ENCODE measurements around the gene ATP8B1.
"Not testable (repeated sequence)": the region's sequence is repeated elsewhere in the genome, so short reads cannot be mapped to it uniquely, and the experiment has no call there.

ATP8B1 gene

DNA sequence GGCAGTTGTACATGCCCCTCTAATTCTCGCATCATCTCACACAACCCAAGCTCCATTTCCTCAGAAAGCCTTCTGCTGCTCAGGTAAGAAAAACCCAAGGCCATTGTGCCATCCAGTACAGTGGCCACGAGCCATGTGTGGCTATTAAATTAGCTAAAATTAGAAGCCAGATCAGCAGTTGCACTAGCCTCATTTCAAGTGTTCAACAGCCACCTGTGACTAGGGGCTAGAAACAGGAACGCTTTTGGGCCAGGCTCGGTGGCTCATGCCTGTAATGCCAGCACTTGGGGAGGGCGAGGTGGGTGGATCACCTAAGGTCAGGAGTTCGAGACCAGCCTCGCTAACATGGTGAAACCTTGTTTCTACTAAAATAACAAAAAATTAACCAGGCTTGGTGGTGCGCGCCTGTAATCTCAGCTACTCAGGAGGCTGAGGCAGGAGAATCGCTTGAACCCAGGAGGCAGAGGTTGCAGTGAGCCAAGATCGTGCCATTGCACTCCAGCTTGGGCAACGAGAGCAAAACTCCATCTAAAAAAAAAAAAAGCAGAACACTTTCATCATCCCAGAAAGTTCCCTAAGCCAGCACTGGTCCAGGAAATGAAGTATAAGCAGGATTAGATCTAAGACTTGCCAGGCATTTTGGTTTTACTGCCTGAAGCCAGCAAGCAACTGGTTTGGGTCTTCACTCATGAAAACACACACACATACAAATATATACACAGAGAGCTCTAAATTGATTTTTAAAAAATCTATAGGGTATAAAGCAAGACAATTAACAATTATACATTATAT, 35.7 kb downstream of the ATP8B1 start:
- DNase-seq (ENCODE audit: low read depth, low spot score), result no peak

GRCh38 chr18:57764995-57765394, 38.1 kb downstream of the ATP8B1 start:
- DNase-seq (ENCODE audit: low read depth, low spot score), result no peak

DNA sequence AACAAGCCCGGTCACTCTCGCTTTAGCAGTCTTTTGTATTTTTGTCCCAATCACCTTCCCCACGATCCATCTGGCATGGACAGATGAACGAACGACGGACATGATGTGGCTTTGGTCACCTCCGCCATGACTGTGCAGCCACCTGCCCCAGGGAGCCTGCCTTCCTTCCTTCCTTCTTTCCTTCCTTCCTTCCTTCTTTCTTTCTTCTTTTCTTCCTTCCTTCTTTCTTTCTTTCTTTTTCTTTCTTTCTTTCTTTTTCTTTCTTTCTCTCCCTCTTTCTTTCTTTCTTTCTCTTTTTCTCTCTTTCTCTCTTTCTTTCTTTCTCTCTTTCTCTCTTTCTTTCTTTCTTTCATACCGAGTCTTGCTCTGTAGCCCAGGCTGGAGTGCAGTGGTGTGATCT, 39.0 kb downstream of the ATP8B1 start:
- DNase-seq (ENCODE audit: low read depth, low spot score), result no peak

DNA sequence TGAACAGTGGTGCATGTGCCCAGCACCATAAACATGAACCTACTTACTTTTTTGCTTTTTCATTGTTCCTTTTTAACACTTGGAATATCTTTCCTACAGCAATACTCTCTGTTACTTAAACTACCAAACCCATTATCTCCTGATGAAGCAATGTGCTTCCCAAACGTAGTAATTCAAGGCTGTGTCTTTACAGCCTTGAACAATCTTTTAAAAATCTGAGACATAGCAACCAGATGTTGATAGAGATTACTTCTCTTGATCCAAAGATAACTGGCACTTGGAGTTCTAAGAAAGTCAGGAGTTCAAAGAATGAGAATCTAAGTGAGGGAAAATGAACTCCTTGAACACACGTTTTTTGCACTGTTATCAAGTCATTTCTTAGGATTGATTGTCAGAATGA, 40.4 kb downstream of the ATP8B1 start:
- no peak for DNase-seq (ENCODE audit: low read depth, low spot score)

GRCh38 chr18:57759650-57760049, 43.5 kb downstream of the ATP8B1 start:
- DNase-seq (ENCODE audit: low read depth, low spot score), result no peak

DNA sequence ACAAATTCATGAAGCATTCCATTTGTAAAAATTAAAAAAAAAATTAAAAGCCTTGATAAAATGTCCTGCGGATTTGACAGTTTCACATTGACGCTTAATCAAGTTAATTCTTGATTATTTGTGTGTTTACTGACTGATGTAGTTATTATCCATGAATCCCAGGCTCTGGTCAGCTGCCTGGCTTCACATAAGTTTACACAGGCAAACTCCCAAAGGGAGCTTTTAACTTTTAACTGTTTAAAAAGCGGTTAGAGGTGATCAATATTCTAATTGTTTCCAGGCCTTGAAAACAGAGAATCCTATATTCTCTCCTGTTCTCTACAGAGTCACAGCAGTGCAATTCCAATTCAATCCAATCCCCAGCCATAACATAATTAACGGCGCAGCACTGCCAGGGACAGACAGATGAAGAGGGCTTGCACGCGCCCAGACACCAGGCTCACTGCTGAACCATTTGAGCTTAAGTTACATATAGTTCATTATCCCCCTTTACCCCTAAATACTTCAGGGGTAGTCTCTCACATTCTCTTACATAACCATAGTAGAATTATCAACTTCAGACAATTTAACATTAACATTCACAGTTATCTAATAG, 47.5 kb downstream of the ATP8B1 start:
- DNase-seq (ENCODE audit: low read depth, low spot score), result no peak

DNA sequence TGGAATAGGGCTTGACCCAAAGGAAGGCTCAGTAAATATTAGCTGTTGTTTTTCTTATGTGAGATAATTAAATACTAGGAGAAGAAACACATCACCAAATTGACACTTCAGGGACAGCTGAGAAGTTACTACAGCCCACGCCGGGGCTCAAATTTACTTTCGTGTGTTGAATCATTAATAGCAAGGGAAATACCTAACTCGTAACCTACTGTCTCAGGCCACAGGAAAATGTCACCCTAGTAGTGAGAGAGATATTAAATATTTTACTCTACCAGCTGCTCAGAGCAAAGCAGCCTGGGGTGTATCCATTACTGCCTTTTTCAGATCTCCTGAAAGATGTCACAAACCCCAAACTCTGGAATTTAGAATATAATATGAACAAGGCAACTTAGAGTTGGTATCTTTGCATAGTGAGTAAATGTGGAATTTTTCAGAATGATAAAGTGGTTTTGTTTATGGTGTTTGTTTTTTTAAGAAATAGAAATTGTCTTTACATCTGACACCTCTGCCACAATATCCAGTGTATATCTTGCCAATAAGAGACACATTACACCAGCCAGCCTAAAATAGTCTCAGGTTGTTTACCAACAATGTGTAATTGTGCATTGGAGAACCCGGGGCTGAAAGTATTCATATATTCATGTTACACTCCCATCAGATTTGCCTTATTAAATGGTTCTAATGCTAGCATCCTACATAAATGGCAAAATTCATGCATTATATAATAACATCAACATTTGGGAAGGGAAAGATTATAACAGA, 48.4 kb downstream of the ATP8B1 start:
- no peak for DNase-seq (ENCODE audit: low read depth, low spot score)

- DNase-seq (ENCODE audit: low read depth, low spot score), result no peak
These were observed 50.1 kb downstream of the ATP8B1 start for GRCh38 chr18:57753063-57753462.

GRCh38 chr18:57749604-57749970, 53.5 kb downstream of the ATP8B1 start:
- no peak for DNase-seq (ENCODE audit: low read depth, low spot score)

DNA sequence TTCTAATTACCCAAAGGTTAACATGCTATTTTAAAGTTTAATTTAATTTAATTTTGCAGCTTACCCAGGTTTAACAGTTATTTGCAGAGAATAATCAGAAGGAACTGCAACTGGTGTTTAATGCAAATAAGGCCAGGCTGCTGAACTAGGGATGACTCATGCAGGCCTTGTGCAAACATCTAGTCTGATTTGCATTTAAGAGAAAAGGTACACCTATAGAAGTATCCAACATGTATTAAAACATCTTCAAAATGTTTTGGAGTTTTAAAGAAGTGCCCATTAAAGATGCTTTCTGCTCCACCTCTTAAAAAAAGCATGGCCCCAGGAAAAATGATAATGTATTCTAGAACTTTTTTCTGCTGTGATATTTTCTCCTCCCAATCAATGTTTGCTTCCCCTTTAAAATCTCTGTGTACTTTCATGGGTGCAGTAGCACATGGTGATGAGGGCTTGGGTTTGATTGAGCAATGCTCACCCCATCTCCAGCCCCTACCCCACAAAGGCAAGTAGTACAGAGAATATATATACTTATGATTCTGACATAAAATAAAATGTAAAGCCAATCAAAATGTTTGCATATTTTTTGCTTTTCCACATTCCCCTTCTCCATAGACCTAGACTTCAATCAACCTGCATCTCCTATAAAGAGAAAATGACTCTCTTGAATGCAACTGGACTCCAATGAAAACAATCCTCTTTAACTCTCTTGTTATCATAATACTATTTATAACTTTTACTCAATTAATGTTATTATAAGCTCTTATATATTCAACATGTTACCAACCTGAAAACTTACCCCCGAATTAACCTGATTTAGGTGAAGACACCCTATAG, 54.1 kb downstream of the ATP8B1 start:
- DNase-seq (ENCODE audit: low read depth, low spot score), result no peak

DNA sequence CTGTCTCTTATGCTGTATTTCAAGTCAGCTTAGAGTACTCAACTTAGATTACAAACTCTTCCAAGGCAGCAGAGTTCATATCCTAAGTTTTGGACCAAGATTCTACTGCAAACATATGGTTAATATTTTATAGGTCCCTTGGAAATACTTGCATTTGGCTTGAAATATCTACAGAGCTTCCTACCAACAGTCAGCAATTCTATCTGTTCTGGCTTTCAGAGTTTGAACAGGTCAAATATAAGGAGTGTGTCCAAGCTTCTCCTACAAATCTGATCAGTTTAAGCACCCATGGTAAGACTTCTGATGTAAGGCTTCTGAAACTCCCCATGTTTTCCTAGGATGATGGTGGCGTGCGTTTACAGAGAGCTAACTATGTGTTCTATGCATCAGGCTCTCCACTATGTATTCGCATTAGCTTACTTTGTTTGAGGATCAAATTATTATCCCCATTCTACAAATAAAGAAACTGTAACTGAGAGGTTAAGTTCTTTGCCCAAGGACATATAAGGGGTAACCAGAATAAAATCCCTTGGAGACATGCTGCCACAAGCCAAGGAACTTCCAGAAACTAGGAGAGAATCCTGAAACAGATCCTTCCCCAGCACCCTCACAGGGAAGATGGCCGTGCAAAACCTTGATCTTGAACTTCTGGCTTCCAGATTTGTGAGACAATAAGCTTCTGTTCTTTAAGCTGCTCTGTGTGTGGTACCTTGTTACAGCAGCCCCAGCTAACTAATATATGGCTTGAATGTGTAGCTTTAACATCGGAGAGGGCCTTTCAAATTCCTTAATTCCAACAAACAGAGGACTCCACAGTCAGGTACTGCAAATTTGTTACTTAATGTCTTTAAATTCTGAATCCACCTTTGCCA, 55.1 kb downstream of the ATP8B1 start:
- no peak for DNase-seq (ENCODE audit: low read depth, low spot score)

DNA sequence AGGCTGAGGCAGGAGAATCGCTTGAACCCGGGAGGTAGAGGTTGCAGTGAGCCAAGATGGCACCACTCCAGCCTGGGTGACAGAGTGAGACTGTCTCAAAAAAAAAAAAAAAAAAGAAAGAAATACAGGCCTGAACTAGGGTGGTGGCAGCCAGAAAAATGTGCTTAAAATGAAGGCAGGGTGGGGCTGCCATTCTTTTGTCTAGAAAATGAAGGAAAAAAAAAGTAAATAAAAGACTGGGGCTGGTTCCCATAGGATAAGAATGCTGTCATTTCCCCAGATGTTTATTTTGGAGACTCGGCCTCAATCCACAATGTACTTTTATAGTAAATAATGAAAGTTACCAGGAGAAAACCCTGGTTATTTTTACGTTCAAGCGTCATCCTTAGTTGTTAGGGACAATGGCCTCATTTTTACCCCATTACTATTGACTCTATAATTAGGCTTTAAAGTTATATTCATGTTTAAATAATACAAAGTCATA, 58.9 kb downstream of the ATP8B1 start:
- DNase-seq (ENCODE audit: low read depth, low spot score), result no peak

GRCh38 chr18:57743008-57743407, 60.1 kb downstream of the ATP8B1 start:
- DNase-seq (ENCODE audit: low read depth, low spot score), result no peak

DNA sequence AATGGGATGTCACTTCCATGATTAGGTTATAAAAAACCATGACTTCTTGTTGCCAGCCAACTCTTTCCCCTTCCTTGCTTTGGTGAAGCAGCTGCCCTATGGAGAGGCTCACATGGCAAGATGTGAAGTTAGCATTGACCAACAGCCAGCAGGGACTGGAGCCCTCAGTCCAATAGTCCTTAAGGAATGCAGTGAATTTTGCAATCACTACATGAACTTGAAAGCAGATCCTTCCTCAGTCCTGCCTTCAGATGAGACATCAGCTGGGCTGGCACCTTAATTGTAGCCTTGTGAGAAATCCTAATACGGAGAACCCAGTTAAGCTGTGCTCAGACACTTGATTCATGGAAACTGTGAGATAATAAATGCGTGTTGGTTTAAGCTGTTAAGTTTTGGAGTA, 61.8 kb downstream of the ATP8B1 start:
- DNase-seq (ENCODE audit: low read depth, low spot score), result no peak

DNA sequence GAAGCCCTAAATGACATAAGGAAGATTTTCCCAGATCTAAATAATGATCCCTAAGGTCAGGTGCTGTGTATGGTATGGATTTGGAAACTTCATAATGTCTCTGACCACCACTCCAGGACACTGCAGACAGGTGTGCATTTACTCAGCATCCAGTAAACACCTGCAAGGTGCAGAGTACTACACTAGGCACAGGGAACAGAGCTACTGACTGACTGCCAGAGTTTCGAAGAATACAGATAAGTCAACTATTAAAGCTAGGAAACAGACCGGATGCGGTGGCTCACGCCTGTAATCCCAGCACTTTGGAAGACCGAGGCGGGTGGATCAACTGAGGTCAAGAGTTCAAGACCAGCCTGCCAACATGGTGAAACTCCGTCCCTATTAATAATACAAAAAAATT, 65.0 kb downstream of the ATP8B1 start:
- no peak for DNase-seq (ENCODE audit: low read depth, low spot score)

DNA sequence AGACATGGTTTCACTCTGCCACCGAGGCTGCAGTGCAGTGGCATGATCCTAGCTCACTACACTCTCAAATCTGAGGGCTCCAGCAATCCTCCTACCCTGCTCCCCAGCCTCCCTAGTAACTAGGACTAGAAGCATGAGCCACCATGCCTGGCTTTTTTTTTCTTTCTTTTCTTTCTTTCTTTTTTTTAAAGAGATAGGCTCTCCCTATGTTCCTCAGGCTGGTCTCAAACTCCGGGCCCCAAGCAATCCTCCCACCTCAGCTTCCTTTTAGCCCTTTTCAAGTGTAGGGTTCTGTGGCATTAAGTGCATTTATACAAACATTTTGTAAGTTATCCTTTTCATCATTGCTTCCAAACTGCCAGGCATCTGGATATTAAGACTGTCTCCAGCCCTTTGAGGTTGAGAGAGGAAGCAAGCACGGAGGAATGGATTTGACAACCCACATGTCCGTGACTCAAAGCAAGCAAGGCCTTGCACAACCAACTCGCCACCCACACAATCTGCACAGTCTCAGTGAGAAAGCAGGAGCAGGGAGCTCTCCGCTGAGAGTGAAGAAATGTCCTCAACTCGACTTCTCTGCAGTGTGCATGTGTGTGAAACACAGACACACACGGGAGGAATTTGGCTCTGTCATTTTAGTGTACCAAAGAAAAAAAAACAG, 65.6 kb downstream of the ATP8B1 start:
- no peak for DNase-seq (ENCODE audit: low read depth, low spot score)

DNA sequence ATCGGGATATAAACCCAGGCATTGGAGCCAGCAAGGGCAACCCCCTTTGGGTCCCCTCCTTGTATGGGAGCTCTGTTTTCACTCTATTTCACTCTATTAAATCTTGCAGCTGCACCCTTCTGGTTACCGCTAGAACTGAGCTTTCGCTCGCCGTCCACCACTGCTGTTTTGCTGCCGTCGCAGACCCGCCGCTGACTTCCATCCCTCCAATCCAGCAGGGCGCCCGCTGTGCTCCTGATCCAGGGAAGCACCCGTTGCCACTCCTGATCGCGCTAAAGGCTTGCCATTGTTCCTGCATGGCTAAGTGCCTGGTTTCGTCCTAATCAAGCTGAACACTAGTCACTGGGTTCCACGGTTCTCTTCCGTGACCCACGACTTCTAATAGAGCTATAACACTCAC, 68.1 kb downstream of the ATP8B1 start:
- DNase-seq (ENCODE audit: low read depth, low spot score), result not testable (repeated sequence)

DNA sequence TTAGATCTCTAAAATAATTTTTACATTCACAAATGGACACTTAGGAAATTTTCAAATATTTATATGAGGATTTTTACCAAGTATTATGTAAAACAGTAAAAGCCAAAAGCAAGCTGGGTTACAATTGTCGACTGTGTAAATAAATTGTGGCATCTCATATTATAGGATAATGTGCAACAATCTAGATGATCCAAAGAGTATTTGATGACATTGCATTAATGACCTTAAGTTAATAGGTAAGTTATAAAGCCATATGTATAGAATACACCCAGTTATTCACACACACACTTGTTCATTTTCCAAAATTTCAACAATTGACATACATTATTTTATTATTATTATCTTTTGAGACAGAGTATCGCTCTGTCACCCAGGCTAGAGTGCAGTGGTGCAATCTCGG, 69.3 kb downstream of the ATP8B1 start:
- DNase-seq (ENCODE audit: low read depth, low spot score), result no peak

DNA sequence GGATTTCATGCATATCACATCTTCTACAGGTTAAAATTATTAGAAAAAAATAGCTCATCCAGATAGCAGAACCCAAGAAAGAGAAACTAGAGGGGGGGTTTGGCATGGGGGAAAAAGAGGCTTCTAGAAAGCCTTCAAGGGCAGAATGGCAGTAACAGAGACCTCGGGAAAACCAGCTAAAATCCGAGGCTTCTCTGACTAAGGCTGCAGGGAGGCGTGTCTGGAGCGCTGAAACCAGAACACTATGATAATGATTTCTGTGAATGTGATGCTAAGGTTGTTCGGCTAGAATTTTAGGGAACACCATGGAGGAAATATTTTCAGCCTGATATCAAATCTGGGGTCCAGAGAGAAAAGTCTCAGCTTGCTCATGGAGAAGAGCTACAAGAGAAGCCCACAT, 73.0 kb downstream of the ATP8B1 start:
- no peak for DNase-seq (ENCODE audit: low read depth, low spot score)

GRCh38 chr18:57728941-57729511, 74.1 kb downstream of the ATP8B1 start:
- DNase-seq (ENCODE audit: low read depth, low spot score), result no peak
